H9 (cell line): Measurements from ENCODE around the gene DXO. TPM values are rescaled to one million over a fixed set of nuclear protein-coding genes. Genes with fewer than 3 reads are reported as not detected.

ENCODE experiments used
- DNase-seq: peaks from one replicate; pipeline ENCODE4 v3.0.0-alpha.2; 2017
- H2AFZ ChIP-seq: one replicate; pipeline ENCODE4 v1.6.1; 2013; ENCODE audit warnings: mild to moderate bottlenecking, low read length, control low read depth, moderate library complexity
- H2AK5ac ChIP-seq: 2 replicates; pipeline ENCODE4 v1.6.1; 2013; ENCODE audit warnings: low read length, control low read depth, mixed read lengths; ENCODE audit not compliant: insufficient read length
- H2BK120ac ChIP-seq: one replicate; pipeline ENCODE4 v1.6.1; 2013; ENCODE audit warnings: low read depth, mild to moderate bottlenecking, low read length, control low read depth, inconsistent platforms; ENCODE audit not compliant: poor library complexity, severe bottlenecking
- H2BK12ac ChIP-seq: 2 replicates; pipeline ENCODE4 v1.6.1; 2013; ENCODE audit warnings: low read length, control low read depth, mixed read lengths, low read depth; ENCODE audit not compliant: insufficient read length
- H2BK15ac ChIP-seq: 2 replicates; pipeline ENCODE4 v1.6.1; 2013; ENCODE audit warnings: low read depth, low read length, control low read depth
- H2BK20ac ChIP-seq: one replicate; pipeline ENCODE4 v1.6.1; 2013; ENCODE audit warnings: low read depth, mild to moderate bottlenecking, low read length, control low read depth, inconsistent platforms; ENCODE audit not compliant: poor library complexity, severe bottlenecking
- H2BK5ac ChIP-seq: 2 replicates; pipeline ENCODE4 v1.6.1; 2013; ENCODE audit warnings: low read length, control low read depth, mixed read lengths; ENCODE audit not compliant: insufficient read length
- H3K14ac ChIP-seq: 2 replicates; pipeline ENCODE4 v1.6.1; 2013; ENCODE audit warnings: low read length, control low read depth; ENCODE audit not compliant: insufficient read depth
- H3K18ac ChIP-seq: 2 replicates; pipeline ENCODE4 v1.6.1; 2013; ENCODE audit warnings: low read depth, mild to moderate bottlenecking, mixed read lengths, low read length, control low read depth; ENCODE audit not compliant: insufficient read length
- H3K23ac ChIP-seq: 2 replicates; pipeline ENCODE4 v1.6.1; 2013; ENCODE audit warnings: low read length, control low read depth, mixed read lengths, low read depth; ENCODE audit not compliant: insufficient read length
- H3K23me2 ChIP-seq: 2 replicates; pipeline ENCODE4 v1.6.1; 2013; ENCODE audit warnings: low read depth, mild to moderate bottlenecking, mixed read lengths, low read length, control low read depth; ENCODE audit not compliant: insufficient read length, poor library complexity, severe bottlenecking
- H3K27ac ChIP-seq: 2 replicates; pipeline ENCODE4 v1.5.1; 2013; ENCODE audit warnings: low read length, control low read depth, mixed read lengths, low read depth; ENCODE audit not compliant: insufficient read length
- H3K27me3 ChIP-seq: 2 replicates; pipeline ENCODE4 v1.6.1; 2013; ENCODE audit warnings: low read length, control low read depth, inconsistent platforms; ENCODE audit not compliant: insufficient read depth
- H3K4ac ChIP-seq: 2 replicates; pipeline ENCODE4 v1.6.1; 2013; ENCODE audit warnings: low read depth, mild to moderate bottlenecking, control low read depth, inconsistent platforms, low read length, moderate library complexity
- H3K4me1 ChIP-seq: 2 replicates; pipeline ENCODE4 v1.6.1; 2013; ENCODE audit warnings: low read length, control low read depth, inconsistent platforms; ENCODE audit not compliant: insufficient read depth
- H3K4me2 ChIP-seq: 2 replicates; pipeline ENCODE4 v1.6.1; 2013; ENCODE audit warnings: low read length, control low read depth, mixed read lengths; ENCODE audit not compliant: insufficient read length, insufficient read depth
- H3K56ac ChIP-seq: 2 replicates; pipeline ENCODE4 v1.6.1; 2013; ENCODE audit warnings: low read depth, mild to moderate bottlenecking, mixed read lengths, low read length, control low read depth; ENCODE audit not compliant: insufficient read length
- H3K79me1 ChIP-seq: 2 replicates; pipeline ENCODE4 v1.6.1; 2013; ENCODE audit warnings: low read depth, mild to moderate bottlenecking, moderate library complexity, low read length, control low read depth, inconsistent platforms; ENCODE audit not compliant: insufficient read depth, poor library complexity, severe bottlenecking
- H3K79me2 ChIP-seq: 2 replicates; pipeline ENCODE4 v1.6.1; 2013; ENCODE audit warnings: low read length, control low read depth, inconsistent platforms; ENCODE audit not compliant: insufficient read depth
- H3K9ac ChIP-seq: 2 replicates; pipeline ENCODE4 v1.6.1; 2013; ENCODE audit warnings: low read length, control low read depth, mixed read lengths; ENCODE audit not compliant: insufficient read length; ENCODE audit errors: extremely low read depth
- H3K9me3 ChIP-seq: one replicate; pipeline ENCODE4 v1.6.1; 2013; ENCODE audit warnings: low read depth, low read length, inconsistent platforms; ENCODE audit not compliant: control insufficient read depth
- H3T11ph ChIP-seq: one replicate; pipeline ENCODE4 v1.6.1; 2013; ENCODE audit warnings: mild to moderate bottlenecking, low read length, control low read depth, inconsistent platforms
- H4K20me1 ChIP-seq: one replicate; pipeline ENCODE4 v1.6.1; 2013; ENCODE audit not compliant: control insufficient read depth, insufficient read length, insufficient read depth
- H4K5ac ChIP-seq: 2 replicates; pipeline ENCODE4 v1.6.1; 2013; ENCODE audit warnings: low read depth, mild to moderate bottlenecking, mixed read lengths, low read length, control low read depth; ENCODE audit not compliant: insufficient read length
- H4K8ac ChIP-seq: replicated peaks from 2 replicates; pipeline ENCODE4 v1.6.1; 2013; ENCODE audit warnings: low read length, control low read depth, mixed read lengths, low read depth; ENCODE audit not compliant: insufficient read length
- H4K91ac ChIP-seq: 2 replicates; pipeline ENCODE4 v1.6.1; 2013; ENCODE audit warnings: low read depth, mild to moderate bottlenecking, moderate library complexity, mixed read lengths, low read length, control low read depth; ENCODE audit not compliant: insufficient read length
- H3K27ac Mint-ChIP-seq, 3 experiments: 2 replicates in 2 of 3; 3 replicates in 1 of 3; pipeline ENCODE4 v1.8.0; 2020 to 2021; ENCODE audit warnings: mixed read lengths in 3 of 3, mild to moderate bottlenecking in 1 of 3, moderate library complexity in 1 of 3
- H3K27me3 Mint-ChIP-seq: 2 replicates; pipeline ENCODE4 v1.8.0; 2021; ENCODE audit warnings: low read depth, mild to moderate bottlenecking, moderate library complexity, mixed read lengths
- H3K36me3 Mint-ChIP-seq, 3 experiments: 2 replicates in 2 of 3; 3 replicates in 1 of 3; pipeline ENCODE4 v1.8.0; 2020 to 2021; ENCODE audit warnings: low read depth in 3 of 3, mixed read lengths in 3 of 3; ENCODE audit not compliant: insufficient read depth in 1 of 3
- H3K4me1 Mint-ChIP-seq, 2 experiments: 2 replicates each; pipeline ENCODE4 v1.8.0; 2020; ENCODE audit warnings: mixed read lengths in 2 of 2
- H3K4me3 Mint-ChIP-seq, 2 experiments: 2 replicates in 1 of 2; 3 replicates in 1 of 2; pipeline ENCODE4 v1.8.0; 2020 to 2021; ENCODE audit warnings: mild to moderate bottlenecking in 2 of 2, mixed read lengths in 2 of 2, moderate library complexity in 1 of 2
- H3K9me3 Mint-ChIP-seq, 2 experiments: 2 replicates in 1 of 2; 3 replicates in 1 of 2; pipeline ENCODE4 v1.8.0; 2020; ENCODE audit warnings: mild to moderate bottlenecking in 2 of 2, mixed read lengths in 2 of 2, moderate library complexity in 1 of 2
- WGBS: extraction: QIAGEN DNeasy Blood & Tissue Kit; methylation state at CpG from one replicate; pipeline ENCODE4 v1.1.7; 2013; ENCODE audit warnings: missing lambda C conversion rate, low lambda C conversion rate, mixed read lengths; ENCODE audit not compliant: insufficient read length; ENCODE audit errors: extremely low coverage; 5-methylcytosine and 5-hydroxymethylcytosine counted together
- total RNA-seq: library from RNA; stranded (reverse); gene quantifications from 2 replicates; pipeline ENCODE4 v1.2.1, GENCODE V29; 2021
- TF ChIP-seq, protein P1 (sequence below): fragments of 200-600 bp; sonication (generic); conservative IDR thresholded peaks from 3 replicates; pipeline ENCODE4 v1.8.0; 2021; ENCODE audit warnings: antibody characterized with exemption, mild to moderate bottlenecking

Gene DXO
- total RNA-seq, 1 experiment from 2014 or later, result 21.6 TPM

DNA sequence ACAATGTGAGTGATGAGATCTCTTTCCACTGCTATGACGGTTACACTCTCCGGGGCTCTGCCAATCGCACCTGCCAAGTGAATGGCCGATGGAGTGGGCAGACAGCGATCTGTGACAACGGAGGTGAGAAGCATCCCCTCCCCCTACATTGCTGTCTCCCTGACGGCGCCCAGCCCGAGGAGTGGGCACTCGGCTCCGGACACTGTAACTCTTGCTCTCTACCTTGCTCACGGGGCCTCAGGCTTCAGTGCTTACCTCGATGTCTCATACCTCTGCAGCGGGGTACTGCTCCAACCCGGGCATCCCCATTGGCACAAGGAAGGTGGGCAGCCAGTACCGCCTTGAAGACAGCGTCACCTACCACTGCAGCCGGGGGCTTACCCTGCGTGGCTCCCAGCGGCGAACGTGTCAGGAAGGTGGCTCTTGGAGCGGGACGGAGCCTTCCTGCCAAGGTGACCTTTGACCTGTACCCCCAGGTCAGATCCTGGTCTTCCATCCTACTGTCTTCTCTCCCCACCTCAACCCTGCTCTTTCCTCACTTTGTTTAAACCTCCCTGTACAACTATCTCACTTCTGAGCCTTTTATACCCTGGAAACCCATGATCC, 24.8 kb downstream of the DXO start:
- TF ChIP-seq, protein P1, sequence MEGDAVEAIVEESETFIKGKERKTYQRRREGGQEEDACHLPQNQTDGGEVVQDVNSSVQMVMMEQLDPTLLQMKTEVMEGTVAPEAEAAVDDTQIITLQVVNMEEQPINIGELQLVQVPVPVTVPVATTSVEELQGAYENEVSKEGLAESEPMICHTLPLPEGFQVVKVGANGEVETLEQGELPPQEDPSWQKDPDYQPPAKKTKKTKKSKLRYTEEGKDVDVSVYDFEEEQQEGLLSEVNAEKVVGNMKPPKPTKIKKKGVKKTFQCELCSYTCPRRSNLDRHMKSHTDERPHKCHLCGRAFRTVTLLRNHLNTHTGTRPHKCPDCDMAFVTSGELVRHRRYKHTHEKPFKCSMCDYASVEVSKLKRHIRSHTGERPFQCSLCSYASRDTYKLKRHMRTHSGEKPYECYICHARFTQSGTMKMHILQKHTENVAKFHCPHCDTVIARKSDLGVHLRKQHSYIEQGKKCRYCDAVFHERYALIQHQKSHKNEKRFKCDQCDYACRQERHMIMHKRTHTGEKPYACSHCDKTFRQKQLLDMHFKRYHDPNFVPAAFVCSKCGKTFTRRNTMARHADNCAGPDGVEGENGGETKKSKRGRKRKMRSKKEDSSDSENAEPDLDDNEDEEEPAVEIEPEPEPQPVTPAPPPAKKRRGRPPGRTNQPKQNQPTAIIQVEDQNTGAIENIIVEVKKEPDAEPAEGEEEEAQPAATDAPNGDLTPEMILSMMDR, result no peak
- H3K18ac ChIP-seq, result no peak overlapping the region
- Mint-ChIP-seq H3K4me3 (no peak overlapping the region; a peak in 1 of 5 replicates), H3K27me3 (peaks cover 57% of the 10 kb centered on the region), H3K4me1 (peaks cover 5 to 8% of the 10 kb centered on the region in 2 experiments; a peak in 3 of 4 replicates), H3K9me3 (no peaks in the 10 kb centered on the region), H3K27ac (no peak overlapping the region; a peak in 1 of 7 replicates), H3K36me3 (peaks cover 0 to 20% (median 10%) of the 10 kb centered on the region in 3 experiments; a peak in 6 of 7 replicates)
- no peak overlapping the region for H4K5ac ChIP-seq
- H2BK5ac ChIP-seq, result no peak overlapping the region
- no CpG with 5 or more reads among the region's 24 CpGs for WGBS
- no peak overlapping the region for H3K14ac ChIP-seq
- no peak overlapping the region for H3K27ac ChIP-seq
- H2AK5ac ChIP-seq, result no peak overlapping the region
- H3K4me2 ChIP-seq, result no peak overlapping the region
- H3K79me1 ChIP-seq, result no peaks in the 10 kb centered on the region
- no peaks in the 10 kb centered on the region for H3K9me3 ChIP-seq
- H3T11ph ChIP-seq, result no peak overlapping the region
- H3K4me1 ChIP-seq, result no peaks in the 10 kb centered on the region
- H2BK20ac ChIP-seq, result no peak overlapping the region
- no peak overlapping the region for H2BK12ac ChIP-seq
- H3K23me2 ChIP-seq, result no peaks in the 10 kb centered on the region
- H3K9ac ChIP-seq, result no peak overlapping the region
- H2BK15ac ChIP-seq, result no peak overlapping the region
- H3K56ac ChIP-seq, result no peak overlapping the region
- no peak overlapping the region for H2BK120ac ChIP-seq
- no peak for DNase-seq
- no peak overlapping the region for H3K23ac ChIP-seq
- no peak overlapping the region for H2AFZ ChIP-seq
- H3K79me2 ChIP-seq, result no peaks in the 10 kb centered on the region
- no peak overlapping the region for H4K91ac ChIP-seq
- H3K4ac ChIP-seq, result no peak overlapping the region
- H3K27me3 ChIP-seq, result no peaks in the 10 kb centered on the region
- H4K20me1 ChIP-seq, result peaks cover 2% of the 10 kb centered on the region
- H4K8ac ChIP-seq, result no peak overlapping the region
